B cell (primary cell): ENCODE measurements around the gene ELF1. TPM values are rescaled to one million over a fixed set of nuclear protein-coding genes. Genes with fewer than 3 reads are reported as not detected.
A peak's percentile ranks its signal among the peaks of the same experiment; 100 is the strongest.

Experiments
- ATAC-seq: fragments of 200-7000 bp; cut with Tn5 transposase; one replicate; pipeline ENCODE4 v1.10.0; 2021; ENCODE audit warnings: low read depth, mild to moderate bottlenecking, moderate number of reproducible peaks, moderate library complexity
- CTCF ChIA-PET: fragments of 350-600 bp; sonication (Branson Sonifier 250); formaldehyde crosslinking; loops from one replicate; lab custom pipeline; 2021; ENCODE audit warnings: antibody characterized with exemption, inconsistent platforms; lab: Charles Lee
- POLR2A ChIA-PET: fragments of 350-600 bp; sonication (Branson Sonifier 250); formaldehyde crosslinking; loops from one replicate; lab custom pipeline; 2021; ENCODE audit warnings: antibody characterized with exemption; lab: Charles Lee
- DNase-seq: peaks from one replicate; pipeline ENCODE4 v3.0.0; 2013
- H2AFZ ChIP-seq: 2 replicates; pipeline ENCODE4 v1.6.1; 2012; ENCODE audit warnings: mild to moderate bottlenecking, low read depth, low read length; ENCODE audit not compliant: insufficient read depth, poor library complexity, severe bottlenecking
- H3K27ac ChIP-seq, 2 donors: 1 replicate in 1 of 2; 2 replicates in 1 of 2; pipeline ENCODE4 v1.5.1; 2012 to 2013; ENCODE audit warnings: low read length in 2 of 2, mild to moderate bottlenecking in 2 of 2, moderate library complexity in 1 of 2
- H3K27me3 ChIP-seq, 4 experiments: fragments of 200-600 bp in 1 of 4; sonication (generic) in 1 of 4; replicated peaks in 1 of 4; 1 replicate in 2 of 4; 2 replicates in 2 of 4; pipeline versions ENCODE4 v1.6.1 to v1.7.0; 2013 to 2016; ENCODE audit warnings: low read length in 3 of 4, mild to moderate bottlenecking in 2 of 4, mixed read lengths in 1 of 4, moderate library complexity in 1 of 4; ENCODE audit not compliant: insufficient read depth in 4 of 4, control insufficient read depth in 3 of 4; ENCODE audit errors: control extremely low read depth in 1 of 4
- H3K36me3 ChIP-seq, 2 experiments: replicated peaks in 1 of 2; 1 replicate in 1 of 2; 2 replicates in 1 of 2; pipeline versions ENCODE4 v1.6.1 to v1.7.1; 2013; ENCODE audit warnings: low read length in 1 of 2; ENCODE audit not compliant: insufficient read depth in 2 of 2, control insufficient read depth in 1 of 2; ENCODE audit errors: control extremely low read depth in 1 of 2, extremely low read depth in 1 of 2
- H3K4me1 ChIP-seq, 2 donors: fragments of 200-600 bp in 1 of 2; sonication (generic) in 1 of 2; 1 replicate in 1 of 2; 2 replicates in 1 of 2; pipeline versions ENCODE4 v1.5.1 to v1.6.1; 2013 to 2017; ENCODE audit warnings: low read length in 2 of 2; ENCODE audit not compliant: control insufficient read depth in 2 of 2, insufficient read depth in 2 of 2
- H3K4me2 ChIP-seq: replicated peaks from 2 replicates; pipeline ENCODE3; 2012; ENCODE audit warnings: mild to moderate bottlenecking, low read depth, low read length; ENCODE audit not compliant: poor library complexity, severe bottlenecking
- H3K4me3 ChIP-seq, 5 experiments: fragments of 200-600 bp in 1 of 5; sonication (generic) in 1 of 5; 1 replicate in 3 of 5; 2 replicates in 2 of 5; pipeline versions ENCODE4 v1.5.1 to v1.7.0; 2011 to 2016; ENCODE audit warnings: low read length in 4 of 5, mild to moderate bottlenecking in 4 of 5, low read depth in 2 of 5, control low read depth in 1 of 5, moderate library complexity in 1 of 5; ENCODE audit not compliant: insufficient read depth in 1 of 5; ENCODE audit errors: control extremely low read depth in 1 of 5, extremely low read depth in 1 of 5
- H3K79me2 ChIP-seq: fragments of 200-600 bp; sonication (generic); one replicate; pipeline ENCODE4 v1.6.0; 2016; ENCODE audit warnings: low read length; ENCODE audit not compliant: control insufficient read depth, insufficient read depth
- H3K9ac ChIP-seq: fragments of 200-600 bp; sonication (generic); 2 replicates; pipeline ENCODE4 v1.6.1; 2017; ENCODE audit warnings: mild to moderate bottlenecking, low read length, moderate library complexity
- H3K9me3 ChIP-seq, 3 donors: one replicate each; pipeline versions ENCODE4 v1.6.1 to v1.7.1; 2013; ENCODE audit warnings: low read length in 2 of 3; ENCODE audit not compliant: control insufficient read depth in 2 of 3, insufficient read depth in 1 of 3; ENCODE audit errors: control extremely low read depth in 1 of 3
- H4K20me1 ChIP-seq: 2 replicates; pipeline ENCODE4 v1.6.0; 2012; ENCODE audit warnings: mild to moderate bottlenecking, low read length; ENCODE audit not compliant: insufficient read depth, control insufficient read depth, poor library complexity, severe bottlenecking
- H3K27ac Mint-ChIP-seq: one replicate; pipeline ENCODE4 v1.8.0; 2021; ENCODE audit warnings: mixed read lengths
- H3K27me3 Mint-ChIP-seq: one replicate; pipeline ENCODE4 v1.8.0; 2021; ENCODE audit warnings: mixed read lengths
- H3K4me1 Mint-ChIP-seq: one replicate; pipeline ENCODE4 v1.8.0; 2021; ENCODE audit warnings: mixed read lengths
- H3K4me3 Mint-ChIP-seq: one replicate; pipeline ENCODE4 v1.8.0; 2021; ENCODE audit warnings: mixed read lengths
- H3K9me3 Mint-ChIP-seq: one replicate; pipeline ENCODE4 v1.8.0; 2022; ENCODE audit warnings: mixed read lengths; ENCODE audit not compliant: insufficient read depth
- CTCF ChIP-seq: fragments of 200-600 bp; IDR thresholded peaks from one replicate; pipeline ENCODE4 v1.8.0; 2022; ENCODE audit warnings: antibody characterized with exemption, mild to moderate bottlenecking
- EZH2 ChIP-seq: IDR thresholded peaks from 2 replicates; pipeline ENCODE4 v1.6.1; 2012; ENCODE audit warnings: borderline replicate concordance, low read depth, mild to moderate bottlenecking, moderate library complexity, low read length; ENCODE audit not compliant: insufficient read depth, poor library complexity, severe bottlenecking
- WGBS: methylation state at CpG from one replicate; pipeline ENCODE4 v1.1.5; 2013; ENCODE audit warnings: missing lambda C conversion rate; ENCODE audit not compliant: insufficient coverage; 5-methylcytosine and 5-hydroxymethylcytosine counted together
- intact Hi-C: fragments of 100-400 bp; cut with micrococcal nuclease; formaldehyde crosslinking; loops from one replicate; pipeline ENCODE4 v1.10.0; 2022
- polyA plus RNA-seq: library from polyadenylated mRNA; depleted of rRNA; stranded (reverse); fragments of >200 nt; gene quantifications from 2 replicates; pipeline ENCODE4 v1.2.3, GENCODE V29; 2012
- total RNA-seq, 2 donors: library from RNA; stranded (reverse); fragments of 120-200 nt in 1 of 2; gene quantifications; 1 replicate in 1 of 2; 2 replicates in 1 of 2; pipeline versions ENCODE4 v1.2.3 to v1.2.4, GENCODE V29; 2013 to 2022

ELF1 gene
- total and polyA plus RNA-seq, 2 donors (not counting 1 experiment from before 2014, with no cell fraction given) = 62.0 to 186 TPM

DNA sequence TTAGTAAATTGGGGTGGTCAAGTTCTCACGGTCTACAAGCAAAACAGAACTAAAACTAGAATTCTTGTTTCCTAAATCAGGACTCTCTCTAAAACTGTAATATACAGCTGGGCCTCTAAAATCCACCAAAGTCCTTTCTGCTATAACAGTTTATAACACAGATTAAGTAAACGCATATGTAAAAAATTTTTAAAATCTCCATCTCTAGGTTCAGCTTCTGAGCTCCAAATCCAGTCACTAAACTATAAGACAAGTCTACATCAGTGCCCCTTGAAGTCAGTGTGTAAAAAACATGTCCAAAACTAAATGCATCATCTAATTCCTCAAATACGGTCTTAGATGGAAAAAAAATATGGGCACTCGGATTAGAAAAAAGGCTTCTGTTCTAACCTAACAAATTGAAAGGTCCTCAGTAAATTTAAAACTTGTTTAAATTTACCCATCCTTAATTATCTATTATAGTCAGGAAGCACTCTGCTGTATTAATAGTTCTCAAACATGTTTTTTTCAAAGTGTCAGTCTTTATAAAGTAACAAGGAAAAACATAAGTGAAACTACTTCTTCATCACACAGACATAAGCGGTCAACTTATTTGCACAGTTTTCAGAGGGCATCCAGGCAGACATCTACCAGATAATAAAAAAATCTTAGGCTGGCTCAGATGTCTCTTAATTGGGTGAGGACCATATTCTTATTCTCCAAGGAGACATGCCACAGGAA lies 33.6 kb downstream of the ELF1 start:
- ATAC-seq = no peak
- POLR2A ChIA-PET = interaction anchor here (0.7 to 1.2 kb wide), 3 partner anchors 11 to 74 kb away, joined by 3 to 4 read pairs (median 4); partner anchors contain the start of gene ELF1
- H3K4me1 ChIP-seq = peaks cover 54 to 60% of the 10 kb centered on the region in 2 donors
- WGBS = 0% methylated on average over 1 of the region's 5 CpGs
- Mint-ChIP-seq H3K27me3 (no peaks in the 10 kb centered on the region), H3K4me3 (peak overlapping the region; percentile 85), H3K27ac (peak overlapping the region; percentile 90), H3K9me3 (no peaks in the 10 kb centered on the region), H3K4me1 (peaks cover 63% of the 10 kb centered on the region)
- DNase-seq = peak; percentile 33
- peaks cover 0 to 8% (median 0%) of the 10 kb centered on the region in 3 donors for H3K9me3 ChIP-seq
- peak overlapping the region; percentile 77 for H3K4me2 ChIP-seq
- peak overlapping the region; percentile 65 for H3K9ac ChIP-seq
- no peak for TF ChIP-seq EZH2
- no peak for TF ChIP-seq CTCF
- CTCF ChIA-PET = interaction anchor here (0.6 to 1.9 kb wide), 8 partner anchors 8 to 204 kb away, joined by 3 to 9 read pairs (median 4); partner anchors contain the start of gene ELF1
- no peaks in the 10 kb centered on the region for H3K27me3 ChIP-seq
- peaks cover 100% of the 10 kb centered on the region for H3K79me2 ChIP-seq
- H3K27ac ChIP-seq = peak overlapping the region; percentile 94 to 97
- H3K4me3 ChIP-seq = peak overlapping the region in 4 of 5 experiments; percentile 13 to 66 (median 45)
- H3K36me3 ChIP-seq = peaks cover under 1 to 5% of the 10 kb centered on the region in 2 experiments
- peak overlapping the region; percentile 13 for H2AFZ ChIP-seq
- intact Hi-C loops = loop anchor here (1.0 to 10.0 kb wide), 2 partner anchors 8 to 209 kb away; partner anchors contain the start of gene KBTBD7
- peaks cover 4% of the 10 kb centered on the region for H4K20me1 ChIP-seq
